Ascending aorta (tissue), 2 donors: ENCODE data around the gene SAFB2. TPM values are rescaled to one million over a fixed set of nuclear protein-coding genes. Genes with fewer than 3 reads are reported as not detected.

ENCODE experiments used
- DNase-seq, 2 donors: peaks; one replicate each; pipeline ENCODE4 v3.0.0-alpha.2; 2019; ENCODE audit warnings: low spot score in 2 of 2
- H3K27ac ChIP-seq, 2 donors: fragments of 200-600 bp; sonication (generic); one replicate each; pipeline ENCODE4 v1.5.1; 2016 to 2017; ENCODE audit warnings: mild to moderate bottlenecking in 1 of 2
- H3K27me3 ChIP-seq: fragments of 200-600 bp; sonication (generic); one replicate; pipeline ENCODE4 v1.5.1; 2017
- H3K36me3 ChIP-seq, 2 donors: fragments of 200-600 bp; sonication (generic); one replicate each; pipeline ENCODE4 v1.5.1; 2016
- H3K4me1 ChIP-seq, 2 donors: fragments of 200-600 bp; sonication (generic); one replicate each; pipeline ENCODE4 v1.5.1; 2016 to 2017; ENCODE audit warnings: mild to moderate bottlenecking in 1 of 2
- H3K4me3 ChIP-seq, 2 donors: fragments of 200-600 bp; sonication (generic); one replicate each; pipeline ENCODE4 v1.5.1; 2016 to 2017; ENCODE audit warnings: mild to moderate bottlenecking in 1 of 2
- H3K9me3 ChIP-seq, 2 donors: fragments of 200-600 bp; sonication (generic); one replicate each; pipeline ENCODE4 v1.5.1; 2016
- CTCF ChIP-seq, 3 experiments: fragments of 200-600 bp in 2 of 3; fragments of 450-650 bp in 1 of 3; sonication (generic) in 2 of 3; IDR thresholded peaks; one replicate each; pipeline ENCODE4 v1.5.1; 2016 to 2019; ENCODE audit warnings: antibody characterized with exemption in 3 of 3, mild to moderate bottlenecking in 1 of 3, moderate library complexity in 1 of 3
- intact Hi-C: fragments of 100-400 bp; cut with DNase I; formaldehyde crosslinking; loops from one replicate; pipeline ENCODE4 v1.15.1; 2023
- total RNA-seq: library from RNA; depleted of rRNA; stranded (reverse); fragments of >200 nt; gene quantifications from one replicate; pipeline ENCODE4 v1.1.0, GENCODE V29; 2016

SAFB2 gene
- total RNA-seq, 1 donor from 2014 or later = 10.7 TPM

GRCh38 chr19:5627395-5627904 lies 4.9 kb upstream of the SAFB2 start:
- Histone ChIP-seq H3K27me3 (no peaks in the 10 kb centered on the region), H3K27ac (peak overlapping the region in 1 of 2 donors; percentile 40), H3K9me3 (no peaks in the 10 kb centered on the region), H3K4me3 (no peak overlapping the region), H3K36me3 (peaks cover 17 to 36% of the 10 kb centered on the region in 2 donors), H3K4me1 (peaks cover 3 to 51% of the 10 kb centered on the region in 2 donors)
- intact Hi-C loops = loop anchor here (10.0 kb wide), 1 partner anchor 1107 kb away; the partner anchor contains the start of genes GPR108 and TRIP10
- TF ChIP-seq CTCF (IDR thresholded peaks at IDR 0.05) = no peak
- DNase-seq = peak; percentile 29 to 74

GRCh38 chr19:5625641-5626040 lies 3.1 kb upstream of the SAFB2 start:
- Histone ChIP-seq H3K4me1 (peaks cover 3 to 43% of the 10 kb centered on the region in 2 donors), H3K36me3 (peaks cover 20 to 36% of the 10 kb centered on the region in 2 donors), H3K27me3 (no peaks in the 10 kb centered on the region), H3K9me3 (no peaks in the 10 kb centered on the region), H3K4me3 (peak overlapping the region; percentile 86 to 96), H3K27ac (no peak overlapping the region)
- intact Hi-C loops = loop anchor here (10.0 kb wide), 1 partner anchor 1109 kb away; the partner anchor contains the start of genes GPR108 and TRIP10
- TF ChIP-seq CTCF (IDR thresholded peaks at IDR 0.05) = no peak
- peak in 1 of 2 donors; percentile 38 for DNase-seq

DNA sequence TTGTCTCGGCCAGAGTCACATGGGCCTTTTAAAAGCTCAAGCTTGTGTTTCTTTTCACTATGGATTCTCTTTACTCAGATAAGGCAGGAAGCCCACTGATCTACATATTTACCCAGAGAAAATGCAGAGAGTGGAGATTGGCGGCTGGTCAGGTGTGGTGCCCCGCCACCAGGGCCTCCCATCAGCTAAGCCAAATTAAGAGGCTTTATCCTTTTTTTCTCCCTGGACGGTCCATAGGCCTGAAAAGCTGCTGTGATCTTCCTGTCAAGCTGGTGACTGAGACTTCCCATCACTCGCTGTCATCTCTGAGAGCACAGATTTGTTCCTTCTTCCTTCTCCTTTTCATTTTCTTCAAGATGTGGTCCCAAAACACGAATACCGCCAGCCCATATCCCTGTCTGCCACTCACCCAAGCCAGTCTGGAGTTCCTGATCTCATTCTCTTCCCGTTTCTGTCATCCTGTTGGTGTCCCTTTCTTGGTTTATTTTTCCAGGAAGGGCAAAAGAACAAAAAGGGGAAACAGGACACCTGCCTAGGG lies 2.2 kb upstream of the SAFB2 start:
- no peak for TF ChIP-seq CTCF (IDR thresholded peaks at IDR 0.05)
- Histone ChIP-seq H3K27me3 (no peaks in the 10 kb centered on the region), H3K4me1 (peaks cover 3 to 49% of the 10 kb centered on the region in 2 donors), H3K36me3 (peaks cover 21 to 40% of the 10 kb centered on the region in 2 donors), H3K9me3 (no peaks in the 10 kb centered on the region), H3K4me3 (peak overlapping the region; percentile 86 to 96), H3K27ac (peak overlapping the region in 1 of 2 donors; percentile 93)
- peak in 1 of 2 donors; percentile 52 for DNase-seq
- intact Hi-C loops = loop anchor here (5.0 to 10.0 kb wide), 4 partner anchors 162 to 1110 kb away; partner anchors contain the start of genes DPP9, GPR108, KDM4B and TRIP10

- Histone ChIP-seq H3K27me3 (no peaks in the 10 kb centered on the region), H3K4me3 (peak overlapping the region; percentile 86 to 96), H3K4me1 (peaks cover 3 to 52% of the 10 kb centered on the region in 2 donors), H3K27ac (peak overlapping the region; percentile 93 to 97), H3K36me3 (peaks cover 19 to 36% of the 10 kb centered on the region in 2 donors), H3K9me3 (no peaks in the 10 kb centered on the region)
- intact Hi-C loops = loop anchor here (5.0 to 10.0 kb wide), 4 partner anchors 163 to 1111 kb away; partner anchors contain the start of genes DPP9, GPR108, KDM4B and TRIP10
- TF ChIP-seq CTCF (IDR thresholded peaks at IDR 0.05) = no peak
- no peak for DNase-seq
Observed at GRCh38 chr19:5624018-5624663, 1.6 kb upstream of the SAFB2 start.

- H3K4me3 ChIP-seq = peak overlapping the region; percentile 86 to 96
- H3K27ac ChIP-seq = peak overlapping the region; percentile 93 to 97
- no peak for TF ChIP-seq CTCF (IDR thresholded peaks at IDR 0.05)
- DNase-seq = peak in 1 of 2 donors; percentile 70
- no peaks in the 10 kb centered on the region for H3K9me3 ChIP-seq
- H3K36me3 ChIP-seq = peaks cover 15 to 36% of the 10 kb centered on the region in 2 donors
- intact Hi-C loops = loop anchor here (2.0 to 10.0 kb wide), 5 partner anchors 67 to 1111 kb away; partner anchors contain the start of genes DPP9, GPR108, KDM4B and RPL36
- peaks cover 3 to 56% of the 10 kb centered on the region in 2 donors for H3K4me1 ChIP-seq
- no peaks in the 10 kb centered on the region for H3K27me3 ChIP-seq
Observed at GRCh38 chr19:5623397-5624017, 931 bp upstream of the SAFB2 start.
